K562 (cell line): ENCODE data around the gene ST8SIA2. TPM values are rescaled to one million over a fixed set of nuclear protein-coding genes. Genes with fewer than 3 reads are reported as not detected.

Experiments used
- ATAC-seq: fragments of 200-7000 bp; cut with Tn5 transposase; 3 replicates; pipeline ENCODE4 v1.9.1; 2020; ENCODE audit warnings: moderate library complexity
- BruUV-seq: library from RNA; stranded (reverse); fragments of 400-500 nt; replicated peaks from 2 replicates; lab custom pipeline; 2021; lab: Mats Ljungman, UMichigan
- CTCF ChIA-PET: fragments of 300-600 bp; formaldehyde crosslinking; extraction: SDS; loops from one replicate; lab custom pipeline; 2021; ENCODE audit warnings: low intra/inter-chr PET ratio; lab: Yijun Ruan, JAX
- POLR2A ChIA-PET: fragments of 300-600, 350-650 bp; sonication (Branson Sonifier 250); formaldehyde crosslinking; extraction: SDS; loops from one replicate; lab custom pipeline; 2021; ENCODE audit warnings: antibody characterized with exemption, inconsistent platforms; lab: Yijun Ruan, JAX
- DNase-seq, 4 experiments: peaks; one replicate each; pipeline versions ENCODE4 v3.0.0 to v3.0.0-alpha.2; 2011 to 2018; ENCODE audit warnings: low spot score in 3 of 4, mixed read lengths in 3 of 4; ENCODE audit errors: extremely low read depth in 1 of 4
- FAIRE-seq: peaks from 2 replicates; lab custom pipeline; 2011; peaks lifted over from hg19 to GRCh38; lab: Jason Lieb, UNC
- H2AFZ ChIP-seq: 2 replicates; pipeline ENCODE4 v1.6.0; 2011; ENCODE audit warnings: low read depth, low read length, control low read depth, inconsistent platforms
- H3K27ac ChIP-seq: fragments of 200-600 bp; 3 replicates; pipeline ENCODE4 v1.8.0; 2011; ENCODE audit warnings: low read depth, mild to moderate bottlenecking, control low read depth, inconsistent platforms, low read length, moderate library complexity, mixed read lengths; ENCODE audit errors: extremely low read depth
- H3K27me3 ChIP-seq, 2 experiments: fragments of 300-600 bp in 1 of 2; 2 replicates in 1 of 2; 3 replicates in 1 of 2; pipeline versions ENCODE4 v1.6.0 to v1.8.0; 2011; ENCODE audit warnings: inconsistent platforms in 2 of 2, low read length in 2 of 2, mild to moderate bottlenecking in 1 of 2, mixed read lengths in 1 of 2, moderate library complexity in 1 of 2; ENCODE audit not compliant: control insufficient read depth in 2 of 2, insufficient read depth in 2 of 2
- H3K36me3 ChIP-seq: fragments of 300-600 bp; 3 replicates; pipeline ENCODE4 v1.8.0; 2011; ENCODE audit warnings: mild to moderate bottlenecking, low read length, inconsistent platforms; ENCODE audit not compliant: control insufficient read depth, insufficient read depth
- H3K4me1 ChIP-seq, 2 experiments: fragments of 200-600 bp in 1 of 2; replicated peaks in 1 of 2; 2 replicates in 1 of 2; 3 replicates in 1 of 2; pipeline versions ENCODE4 v1.5.1 to v1.8.0; 2011; ENCODE audit warnings: inconsistent platforms in 2 of 2, low read length in 2 of 2, mild to moderate bottlenecking in 1 of 2, mixed read lengths in 1 of 2, moderate library complexity in 1 of 2; ENCODE audit not compliant: control insufficient read depth in 2 of 2, insufficient read depth in 2 of 2
- H3K4me2 ChIP-seq: 2 replicates; pipeline ENCODE4 v1.6.1; 2011; ENCODE audit warnings: low read length, control low read depth, inconsistent platforms, mixed read lengths; ENCODE audit not compliant: insufficient read depth
- H3K4me3 ChIP-seq: fragments of 200-600 bp; sonication (generic), shearing (Covaris generic); 2 replicates; pipeline ENCODE4 v1.5.1; 2016; ENCODE audit warnings: control low read depth, inconsistent platforms
- H3K79me2 ChIP-seq: fragments of 200-600 bp; 3 replicates; pipeline ENCODE4 v1.8.0; 2011; ENCODE audit warnings: low read length, inconsistent platforms; ENCODE audit not compliant: control insufficient read depth, insufficient read depth
- H3K9ac ChIP-seq, 2 experiments: 2 replicates each; pipeline versions ENCODE4 v1.6.0 to v1.6.1; 2011; ENCODE audit warnings: low read depth in 2 of 2, low read length in 2 of 2, control low read depth in 1 of 2, inconsistent platforms in 1 of 2, mild to moderate bottlenecking in 1 of 2, mixed read lengths in 1 of 2; ENCODE audit not compliant: insufficient read depth in 1 of 2
- H3K9me1 ChIP-seq: one replicate; pipeline ENCODE4 v1.6.0; 2011; ENCODE audit warnings: inconsistent platforms, mild to moderate bottlenecking, low read length, moderate library complexity; ENCODE audit not compliant: control insufficient read depth, insufficient read depth
- H3K9me3 ChIP-seq: replicated peaks from 2 replicates; pipeline ENCODE4 v1.5.1; 2011; ENCODE audit warnings: low read depth, low read length, inconsistent platforms; ENCODE audit not compliant: control insufficient read depth, insufficient read depth
- H4K20me1 ChIP-seq: replicated peaks from 2 replicates; pipeline ENCODE4 v1.6.1; 2011; ENCODE audit warnings: low read length, inconsistent platforms, mixed read lengths; ENCODE audit not compliant: control insufficient read depth, insufficient read depth
- CBFA2T3 ChIP-seq: fragments of 450-650 bp; IDR thresholded peaks from 2 replicates; pipeline ENCODE4 v1.6.1; 2017
- MBD2 ChIP-seq: sonication (generic); IDR thresholded peaks from 2 replicates; pipeline ENCODE4 v1.6.1; 2016; ENCODE audit warnings: low read depth, borderline replicate concordance
- NR2C2 ChIP-seq, 2 experiments: fragments of 200-800 bp in 1 of 2; sonication (Bioruptor generic) in 1 of 2; sonication (generic) in 1 of 2; formaldehyde crosslinking in 1 of 2; IDR thresholded peaks; 2 replicates each; pipeline versions ENCODE4 v1.6.1 to v1.8.0; 2016 to 2022; ENCODE audit warnings: mild to moderate bottlenecking in 1 of 2, missing compliant biosample characterization in 1 of 2, missing genetic modification characterization in 1 of 2, missing genetic modification reagents in 1 of 2
- SMARCB1 ChIP-seq: IDR thresholded peaks from 2 replicates; pipeline ENCODE4 v1.6.1; 2011; ENCODE audit warnings: improper control_type of control experiment, low read depth; ENCODE audit not compliant: insufficient read length
- WGBS: fragments of 100-300 bp; shearing (Covaris generic); methylation state at CpG from one replicate; pipeline ENCODE4 v1.1.6; 2016; ENCODE audit warnings: low coverage, mixed read lengths; ENCODE audit not compliant: insufficient coverage; ENCODE audit errors: missing lambda C conversion rate; 5-methylcytosine and 5-hydroxymethylcytosine counted together
- in situ Hi-C: fragments of 300-500 bp; cut with MboI; formaldehyde crosslinking; loops from 4 replicates; pipeline ENCODE4 v1.15.0; 2018; ENCODE audit warnings: inconsistent platforms, mixed read lengths
- intact Hi-C: fragments of 100-400 bp; cut with micrococcal nuclease; formaldehyde crosslinking; loops from 2 replicates; pipeline ENCODE4 v1.14.2; 2022
- polyA plus RNA-seq, 8 experiments: library from polyadenylated mRNA; depleted of rRNA in 4 of 8; stranded (reverse) in 5 of 8; unstranded in 3 of 8; fragments of >200 nt; fragmentation: Nextera tagmentation in 2 of 8; fragmentation: Illumina TruSeq in 1 of 8; extraction: Ambion mirVana in 2 of 8; extraction: Trizol in 1 of 8; gene quantifications; 2 replicates each; pipeline versions ENCODE4 v1.2.1 to v1.2.3, GENCODE V29; 2011 to 2014; ENCODE audit warnings: inconsistent platforms in 1 of 8, missing spikeins in 1 of 8
- total RNA-seq, 7 experiments: library from RNA; depleted of rRNA in 6 of 7; stranded (reverse); fragments of >200 nt in 6 of 7; fragmentation: Illumina TruSeq in 2 of 7; extraction: Trizol in 2 of 7; gene quantifications; 2 replicates each; pipeline versions ENCODE4 v1.2.1 to v1.2.3, GENCODE V29; 2011 to 2021; ENCODE audit warnings: low replicate concordance in 1 of 7
- TF ChIP-seq, protein P1 (sequence below): sonication (generic); IDR thresholded peaks from 2 replicates; pipeline ENCODE4 v1.6.1; 2016
- TF ChIP-seq, protein P2 (sequence below): sonication (generic); formaldehyde crosslinking; IDR thresholded peaks from 2 replicates; pipeline ENCODE4 v1.9.0; 2022; ENCODE audit warnings: mild to moderate bottlenecking, missing genetic modification reagents

Gene ST8SIA2
- total and polyA plus RNA-seq, 9 of the 15 experiments (the other 6 are each of a cell fraction or from before 2014, with no cell fraction given), result not detected

DNA sequence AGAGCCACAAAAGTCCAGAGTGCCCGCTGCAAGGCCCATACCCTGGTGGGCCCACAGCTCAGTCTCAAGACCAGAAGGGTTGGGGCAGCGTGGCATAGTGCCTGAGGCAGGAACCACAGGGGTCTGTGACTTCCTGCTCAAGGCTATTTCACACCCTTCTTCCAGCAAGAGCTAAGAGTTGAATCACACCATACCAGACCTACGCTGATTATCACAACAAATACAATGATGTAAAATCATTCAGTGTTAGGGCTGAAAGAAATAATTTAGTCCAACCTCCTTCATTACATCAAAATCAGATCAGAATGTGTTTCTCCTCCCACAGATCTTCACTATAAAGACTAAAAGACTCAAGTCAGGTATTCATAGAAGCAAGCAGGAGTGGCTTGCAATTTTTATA, 27.8 kb upstream of the ST8SIA2 start:
- no peaks in the 10 kb centered on the region for H3K79me2 ChIP-seq
- no peak for TF ChIP-seq NR2C2 (CRISPR knock-in tag; IDR thresholded peaks at IDR 0.05)
- no peak for TF ChIP-seq NR2C2 (tag; IDR thresholded peaks at IDR 0.05)
- no peak for TF ChIP-seq SMARCB1
- no peak overlapping the region for H3K27ac ChIP-seq
- FAIRE-seq (no peak), DNase-seq (no peak), ATAC-seq (no peak)
- intact Hi-C loops, result no loop called here
- H3K36me3 ChIP-seq, result no peaks in the 10 kb centered on the region
- peaks cover 0 to 15% of the 10 kb centered on the region in 2 experiments; a peak in 3 of 5 replicates for H3K27me3 ChIP-seq
- ChIA-PET CTCF (no interaction called here), POLR2A (no interaction called here)
- H2AFZ ChIP-seq, result no peak overlapping the region
- no peak overlapping the region for H3K4me2 ChIP-seq
- H3K4me3 ChIP-seq, result no peak overlapping the region
- no peaks in the 10 kb centered on the region for H4K20me1 ChIP-seq
- H3K9ac ChIP-seq, result no peak overlapping the region
- no TSS peak for BruUV-seq
- in situ Hi-C loops, result no loop called here
- no peaks in the 10 kb centered on the region for H3K9me1 ChIP-seq
- H3K4me1 ChIP-seq, result no peaks in the 10 kb centered on the region
- H3K9me3 ChIP-seq, result no peaks in the 10 kb centered on the region
- WGBS, result 0% methylated on average over 3 of the region's 3 CpGs

DNA sequence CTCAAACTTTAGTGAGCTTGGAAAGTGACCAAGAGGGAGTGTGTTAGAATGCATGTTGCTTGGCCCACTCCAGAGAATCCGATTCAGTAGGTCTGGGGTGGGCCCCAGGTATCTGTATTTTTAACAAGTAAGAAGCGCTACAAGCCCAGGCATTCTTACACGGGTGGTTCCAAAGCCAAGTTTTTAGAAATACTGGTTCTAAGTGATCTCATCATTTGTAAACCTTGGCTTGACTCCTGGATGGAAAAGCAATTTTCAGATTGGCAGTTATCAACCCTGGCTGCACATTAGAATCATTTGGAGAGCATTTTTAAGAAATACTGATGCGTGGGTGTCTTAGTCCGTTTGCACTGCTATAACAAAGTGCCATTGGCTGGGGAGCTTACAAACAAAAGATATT, 27.3 kb upstream of the ST8SIA2 start:
- WGBS, result 1% methylated on average over 5 of the region's 5 CpGs
- no peak overlapping the region for H3K4me2 ChIP-seq
- no peaks in the 10 kb centered on the region for H3K36me3 ChIP-seq
- no peak overlapping the region for H3K27ac ChIP-seq
- no peaks in the 10 kb centered on the region for H3K4me1 ChIP-seq
- ATAC-seq (no peak), FAIRE-seq (no peak), DNase-seq (no peak)
- no peaks in the 10 kb centered on the region for H3K9me1 ChIP-seq
- H2AFZ ChIP-seq, result no peak overlapping the region
- TF ChIP-seq, protein P1, sequence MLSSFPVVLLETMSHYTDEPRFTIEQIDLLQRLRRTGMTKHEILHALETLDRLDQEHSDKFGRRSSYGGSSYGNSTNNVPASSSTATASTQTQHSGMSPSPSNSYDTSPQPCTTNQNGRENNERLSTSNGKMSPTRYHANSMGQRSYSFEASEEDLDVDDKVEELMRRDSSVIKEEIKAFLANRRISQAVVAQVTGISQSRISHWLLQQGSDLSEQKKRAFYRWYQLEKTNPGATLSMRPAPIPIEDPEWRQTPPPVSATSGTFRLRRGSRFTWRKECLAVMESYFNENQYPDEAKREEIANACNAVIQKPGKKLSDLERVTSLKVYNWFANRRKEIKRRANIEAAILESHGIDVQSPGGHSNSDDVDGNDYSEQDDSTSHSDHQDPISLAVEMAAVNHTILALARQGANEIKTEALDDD, result no peak
- no peak for TF ChIP-seq CBFA2T3
- TF ChIP-seq, protein P2, sequence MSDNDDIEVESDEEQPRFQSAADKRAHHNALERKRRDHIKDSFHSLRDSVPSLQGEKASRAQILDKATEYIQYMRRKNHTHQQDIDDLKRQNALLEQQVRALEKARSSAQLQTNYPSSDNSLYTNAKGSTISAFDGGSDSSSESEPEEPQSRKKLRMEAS, result no peak
- TF ChIP-seq MBD2, result no peak
- no peak overlapping the region for H3K9ac ChIP-seq
- H3K4me3 ChIP-seq, result no peak overlapping the region
- in situ Hi-C loops, result no loop called here
- no peaks in the 10 kb centered on the region for H3K9me3 ChIP-seq
- intact Hi-C loops, result no loop called here
- H4K20me1 ChIP-seq, result no peaks in the 10 kb centered on the region
- no TSS peak for BruUV-seq
- ChIA-PET POLR2A (no interaction called here), CTCF (no interaction called here)
- no peaks in the 10 kb centered on the region for H3K79me2 ChIP-seq
- peaks cover 0 to 15% of the 10 kb centered on the region in 2 experiments; a peak in 3 of 5 replicates for H3K27me3 ChIP-seq
